ENCODE results near the gene NEDD1.

GRCh38 chr12:96876966-96877365 is 30.1 kb upstream of the NEDD1 start:
- TF ChIP-seq CTCF (conservative IDR thresholded peaks at IDR 0.05; ENCODE audit: low read depth, low read length), result no peak
- TF ChIP-seq EZH2 (IDR thresholded peaks at IDR 0.05; ENCODE audit: borderline replicate concordance, low read depth, low read length, poor library complexity, severe bottlenecking), result no peak

Data from A673 (cell line).